ENCODE results near the gene EPHA4.

- TF ChIP-seq POLR2AphosphoS5 (IDR thresholded peaks at IDR 0.05; ENCODE audit: insufficient read depth in 1 of 2, low read depth in 1 of 2): no peak
- no peak for TF ChIP-seq POLR2A (IDR thresholded peaks at IDR 0.05)
Measured at GRCh38 chr2:221463241-221463896, 108.7 kb downstream of the EPHA4 start.

Measured in vagina (tissue), 2 donors.